Mesenchymal stem cell (in vitro differentiated cells and primary cell): Measurements from ENCODE around the gene ANKRD13D.

Experiments used
- DNase-seq: peaks from one replicate; pipeline ENCODE4 v3.0.0-alpha.2; 2013
- H2AFZ ChIP-seq: one replicate; pipeline ENCODE4 v1.6.1; 2013; ENCODE audit warnings: low read depth, mild to moderate bottlenecking, control low read depth, inconsistent platforms, low read length, moderate library complexity
- H2AK5ac ChIP-seq: 2 replicates; pipeline ENCODE4 v1.6.1; 2013; ENCODE audit warnings: low read length, moderate library complexity, mild to moderate bottlenecking, inconsistent platforms; ENCODE audit not compliant: severe bottlenecking
- H2BK120ac ChIP-seq: one replicate; pipeline ENCODE4 v1.6.1; 2013; ENCODE audit warnings: low read depth, mild to moderate bottlenecking, inconsistent platforms, low read length, moderate library complexity
- H2BK12ac ChIP-seq, 2 experiments: one replicate each; pipeline ENCODE4 v1.6.1; 2013; ENCODE audit warnings: inconsistent platforms in 2 of 2, low read length in 2 of 2, mild to moderate bottlenecking in 2 of 2, moderate library complexity in 2 of 2, control low read depth in 1 of 2
- H2BK15ac ChIP-seq: one replicate; pipeline ENCODE4 v1.6.1; 2013; ENCODE audit warnings: mild to moderate bottlenecking, low read depth, inconsistent platforms; ENCODE audit not compliant: poor library complexity, severe bottlenecking
- H2BK5ac ChIP-seq: 2 replicates; pipeline ENCODE4 v1.6.1; 2013; ENCODE audit warnings: low read depth, mild to moderate bottlenecking, low read length, control low read depth, inconsistent platforms; ENCODE audit not compliant: poor library complexity, severe bottlenecking
- H3K14ac ChIP-seq, 2 experiments: one replicate each; pipeline ENCODE4 v1.6.1; 2013; ENCODE audit warnings: inconsistent platforms in 2 of 2, low read length in 2 of 2, control low read depth in 1 of 2, mild to moderate bottlenecking in 1 of 2, moderate library complexity in 1 of 2
- H3K18ac ChIP-seq, 2 experiments: one replicate each; pipeline ENCODE4 v1.6.1; 2013; ENCODE audit warnings: inconsistent platforms in 2 of 2, low read length in 2 of 2, control low read depth in 1 of 2, low read depth in 1 of 2, mild to moderate bottlenecking in 1 of 2
- H3K23ac ChIP-seq, 2 experiments: one replicate each; pipeline ENCODE4 v1.6.1; 2013; ENCODE audit warnings: inconsistent platforms in 2 of 2, low read length in 2 of 2, mild to moderate bottlenecking in 2 of 2, moderate library complexity in 2 of 2, control low read depth in 1 of 2
- H3K27ac ChIP-seq: 2 replicates; pipeline ENCODE4 v1.5.1; 2013; ENCODE audit warnings: mild to moderate bottlenecking, moderate library complexity, low read length, control low read depth, inconsistent platforms; ENCODE audit not compliant: poor library complexity, severe bottlenecking
- H3K27me3 ChIP-seq, 2 experiments: 2 replicates each; pipeline versions ENCODE4 v1.6.1 to v1.7.0; 2013; ENCODE audit warnings: low read length in 2 of 2, mild to moderate bottlenecking in 2 of 2, moderate library complexity in 2 of 2, control low read depth in 1 of 2, inconsistent platforms in 1 of 2; ENCODE audit not compliant: control insufficient read depth in 1 of 2, insufficient read depth in 1 of 2
- H3K36me3 ChIP-seq, 2 experiments: 2 replicates each; pipeline versions ENCODE4 v1.6.1 to v1.7.0; 2013; ENCODE audit warnings: low read length in 2 of 2, control low read depth in 1 of 2, inconsistent platforms in 1 of 2, low read depth in 1 of 2, mild to moderate bottlenecking in 1 of 2; ENCODE audit not compliant: insufficient read depth in 2 of 2, control insufficient read depth in 1 of 2
- H3K4ac ChIP-seq, 2 experiments: one replicate each; pipeline ENCODE4 v1.6.1; 2013; ENCODE audit warnings: inconsistent platforms in 2 of 2, low read length in 2 of 2, mild to moderate bottlenecking in 2 of 2, moderate library complexity in 2 of 2, control low read depth in 1 of 2, low read depth in 1 of 2
- H3K4me1 ChIP-seq: 2 replicates; pipeline ENCODE4 v1.6.1; 2013; ENCODE audit warnings: low read depth, low read length, control low read depth; ENCODE audit not compliant: control insufficient read depth, insufficient read depth
- H3K4me2 ChIP-seq: 2 replicates; pipeline ENCODE4 v1.6.1; 2013; ENCODE audit warnings: low read length, mild to moderate bottlenecking, inconsistent platforms; ENCODE audit not compliant: poor library complexity, severe bottlenecking
- H3K4me3 ChIP-seq, 2 experiments: 2 replicates each; pipeline versions ENCODE4 v1.5.1 to v1.7.0; 2013; ENCODE audit warnings: low read length in 2 of 2, mild to moderate bottlenecking in 2 of 2, control low read depth in 1 of 2, low read depth in 1 of 2; ENCODE audit not compliant: insufficient read depth in 1 of 2
- H3K79me1 ChIP-seq: replicated peaks from 2 replicates; pipeline ENCODE4 v1.6.1; 2013; ENCODE audit warnings: mild to moderate bottlenecking, control low read depth, low read length, inconsistent platforms; ENCODE audit not compliant: poor library complexity, severe bottlenecking
- H3K9ac ChIP-seq: 2 replicates; pipeline ENCODE4 v1.7.0; 2013; ENCODE audit warnings: mild to moderate bottlenecking, low read length, moderate library complexity
- H3K9me3 ChIP-seq: 2 replicates; pipeline ENCODE4 v1.7.0; 2013; ENCODE audit warnings: mild to moderate bottlenecking, low read length; ENCODE audit not compliant: control insufficient read depth
- H4K8ac ChIP-seq: one replicate; pipeline ENCODE4 v1.6.1; 2013; ENCODE audit warnings: inconsistent platforms, mild to moderate bottlenecking, low read length, moderate library complexity
- H4K91ac ChIP-seq: one replicate; pipeline ENCODE4 v1.6.1; 2013; ENCODE audit warnings: mild to moderate bottlenecking, low read length, inconsistent platforms
- WGBS: methylation state at CpG from one replicate; pipeline ENCODE4 v1.1.7; 2013; ENCODE audit warnings: mixed read lengths; 5-methylcytosine and 5-hydroxymethylcytosine counted together

Gene ANKRD13D

GRCh38 chr11:67291481-67292381 lies 2.6 kb downstream of the ANKRD13D start:
- 97% methylated on average over 33 of the region's 33 CpGs for WGBS
- no peak for DNase-seq
- H3K4me1 ChIP-seq: peaks cover 33% of the 10 kb centered on the region

GRCh38 chr11:67292671-67293070 lies 3.6 kb downstream of the ANKRD13D start:
- H2BK5ac ChIP-seq: no peak overlapping the region
- peaks cover 42 to 67% of the 10 kb centered on the region in 2 experiments for H3K36me3 ChIP-seq
- WGBS: 100% methylated on average over 1 of the region's 3 CpGs
- H2AFZ ChIP-seq: no peak overlapping the region
- H4K8ac ChIP-seq: no peak overlapping the region
- no peak overlapping the region for H3K23ac ChIP-seq
- no peak overlapping the region for H3K18ac ChIP-seq
- no peak overlapping the region for H2BK12ac ChIP-seq
- no peak for DNase-seq
- peaks cover 17% of the 10 kb centered on the region for H3K9me3 ChIP-seq
- no peak overlapping the region for H3K27ac ChIP-seq
- no peak overlapping the region for H2AK5ac ChIP-seq
- no peak overlapping the region for H3K4ac ChIP-seq
- peak overlapping the region in 1 of 2 experiments; percentile 9 for H3K4me3 ChIP-seq
- no peak overlapping the region for H2BK15ac ChIP-seq
- no peak overlapping the region for H3K14ac ChIP-seq
- peaks cover 12% of the 10 kb centered on the region for H3K79me1 ChIP-seq
- H3K4me1 ChIP-seq: peaks cover 28% of the 10 kb centered on the region
- H3K4me2 ChIP-seq: no peak overlapping the region
- H3K27me3 ChIP-seq: no peaks in the 10 kb centered on the region
- no peak overlapping the region for H2BK120ac ChIP-seq
- no peak overlapping the region for H3K9ac ChIP-seq
- no peak overlapping the region for H4K91ac ChIP-seq

More at GRCh38 chr11:67291481-67292381, 2.6 kb downstream of the ANKRD13D start:
- Histone ChIP-seq H4K8ac (peak overlapping the region; percentile 27), H3K4me3 (peak overlapping the region in 1 of 2 experiments; percentile 90), H2AFZ (no peak overlapping the region), H2AK5ac (no peak overlapping the region), H4K91ac (no peak overlapping the region), H2BK15ac (no peak overlapping the region), H3K27ac (no peak overlapping the region), H3K36me3 (peaks cover 46 to 65% of the 10 kb centered on the region in 2 experiments), H3K4me2 (no peak overlapping the region), H3K23ac (no peak overlapping the region), H3K27me3 (no peaks in the 10 kb centered on the region), H3K9ac (peak overlapping the region; percentile 14), H2BK12ac (no peak overlapping the region), H3K14ac (no peak overlapping the region), H3K9me3 (peaks cover 17% of the 10 kb centered on the region), H3K18ac (no peak overlapping the region), H3K79me1 (peaks cover 17% of the 10 kb centered on the region), H2BK120ac (no peak overlapping the region), H3K4ac (no peak overlapping the region), H2BK5ac (no peak overlapping the region)

- WGBS: 50% methylated on average over 1 of the region's 3 CpGs
- Histone ChIP-seq H4K8ac (no peak overlapping the region), H3K79me1 (peaks cover 12% of the 10 kb centered on the region), H3K4ac (no peak overlapping the region), H2AFZ (no peak overlapping the region), H2BK5ac (no peak overlapping the region), H4K91ac (no peak overlapping the region), H3K14ac (no peak overlapping the region), H3K9me3 (peaks cover 17% of the 10 kb centered on the region), H2AK5ac (no peak overlapping the region), H2BK120ac (no peak overlapping the region), H3K4me1 (peaks cover 24% of the 10 kb centered on the region), H3K4me2 (no peak overlapping the region), H3K23ac (no peak overlapping the region), H3K27me3 (no peaks in the 10 kb centered on the region), H2BK15ac (no peak overlapping the region), H3K18ac (no peak overlapping the region), H2BK12ac (no peak overlapping the region), H3K9ac (no peak overlapping the region), H3K36me3 (peaks cover 44 to 71% of the 10 kb centered on the region in 2 experiments), H3K4me3 (peak overlapping the region in 1 of 2 experiments; percentile 9), H3K27ac (no peak overlapping the region)
- peak; percentile 62 for DNase-seq
Observed at GRCh38 chr11:67293090-67293489, 4.0 kb downstream of the ANKRD13D start.

- no peak overlapping the region for H3K4me3 ChIP-seq
- no peak overlapping the region for H2BK15ac ChIP-seq
- no peaks in the 10 kb centered on the region for H3K27me3 ChIP-seq
- H3K4me2 ChIP-seq: no peak overlapping the region
- H4K91ac ChIP-seq: no peak overlapping the region
- H3K23ac ChIP-seq: no peak overlapping the region
- no peak overlapping the region for H4K8ac ChIP-seq
- H3K14ac ChIP-seq: no peak overlapping the region
- no peak overlapping the region for H3K27ac ChIP-seq
- peaks cover 26% of the 10 kb centered on the region for H3K79me1 ChIP-seq
- peaks cover 17% of the 10 kb centered on the region for H3K9me3 ChIP-seq
- no peak overlapping the region for H3K18ac ChIP-seq
- peaks cover 14% of the 10 kb centered on the region for H3K4me1 ChIP-seq
- no peak overlapping the region for H2AK5ac ChIP-seq
- H3K36me3 ChIP-seq: peaks cover 60 to 92% of the 10 kb centered on the region in 2 experiments
- no peak overlapping the region for H2BK120ac ChIP-seq
- H2BK12ac ChIP-seq: no peak overlapping the region
- H3K9ac ChIP-seq: no peak overlapping the region
- no peak overlapping the region for H2AFZ ChIP-seq
- no peak overlapping the region for H2BK5ac ChIP-seq
- WGBS: 98% methylated on average over 1 of the region's 1 CpG
- DNase-seq: no peak
- no peak overlapping the region for H3K4ac ChIP-seq
Observed at GRCh38 chr11:67295846-67296245, 6.7 kb downstream of the ANKRD13D start.
